Lung microvascular endothelial cell (primary cell): ENCODE measurements around the gene TMEM179. TPM values are rescaled to one million over a fixed set of nuclear protein-coding genes. Genes with fewer than 3 reads are reported as not detected.
"Not testable (repeated sequence)": the region's sequence is repeated elsewhere in the genome, so short reads cannot be mapped to it uniquely, and the experiment has no call there.

Source experiments
- DNase-seq, 2 donors: peaks; one replicate each; pipeline versions ENCODE4 v3.0.0 to v3.0.0-alpha.2; 2010; ENCODE audit warnings: low read depth in 2 of 2
- total RNA-seq: library from RNA; depleted of rRNA; stranded (reverse); fragments of >200 nt; gene quantifications from 2 replicates; pipeline ENCODE4 v1.2.1, GENCODE V29; 2014

Gene TMEM179
- total RNA-seq, 1 donor from 2014 or later = not detected

- no peak for DNase-seq
Measured at GRCh38 chr14:104638190-104638589, 33.6 kb upstream of the TMEM179 start.

- DNase-seq = no peak
Measured at GRCh38 chr14:104637546-104638003, 33.0 kb upstream of the TMEM179 start.

- DNase-seq = not testable (repeated sequence)
Measured at GRCh38 chr14:104636846-104637545, 32.4 kb upstream of the TMEM179 start.

- DNase-seq = no peak
Measured at GRCh38 chr14:104636131-104636530, 31.6 kb upstream of the TMEM179 start.

GRCh38 chr14:104635717-104636116 lies 31.1 kb upstream of the TMEM179 start:
- no peak for DNase-seq

GRCh38 chr14:104634886-104635570 lies 30.5 kb upstream of the TMEM179 start:
- DNase-seq = no peak

- DNase-seq = no peak
Measured at GRCh38 chr14:104634138-104634760, 29.7 kb upstream of the TMEM179 start.

- no peak for DNase-seq
Measured at GRCh38 chr14:104633276-104634137, 28.9 kb upstream of the TMEM179 start.

GRCh38 chr14:104632781-104633180 lies 28.2 kb upstream of the TMEM179 start:
- no peak for DNase-seq

- no peak for DNase-seq
Measured at GRCh38 chr14:104624939-104625338, 20.4 kb upstream of the TMEM179 start.

GRCh38 chr14:104614126-104614812 lies 9.7 kb upstream of the TMEM179 start:
- no peak for DNase-seq

GRCh38 chr14:104611881-104612280 lies 7.3 kb upstream of the TMEM179 start:
- DNase-seq = no peak

GRCh38 chr14:104610749-104611310 lies 6.3 kb upstream of the TMEM179 start:
- DNase-seq = no peak

- DNase-seq = no peak
Measured at GRCh38 chr14:104609666-104610065, 5.1 kb upstream of the TMEM179 start.

GRCh38 chr14:104603711-104604401 lies 716 bp downstream of the TMEM179 start:
- no peak for DNase-seq

GRCh38 chr14:104602933-104603325 lies 1.6 kb downstream of the TMEM179 start:
- DNase-seq = no peak

- no peak for DNase-seq
Measured at GRCh38 chr14:104602315-104602932, 2.1 kb downstream of the TMEM179 start.

- DNase-seq = no peak
Measured at GRCh38 chr14:104601786-104602185, 2.8 kb downstream of the TMEM179 start.

GRCh38 chr14:104600805-104601204 lies 3.8 kb downstream of the TMEM179 start:
- DNase-seq = no peak
